CD14-positive monocyte (primary cell): ENCODE data around the gene SLC22A12. TPM values are rescaled to one million over a fixed set of nuclear protein-coding genes. Genes with fewer than 3 reads are reported as not detected.

Experiments
- DNase-seq, 3 donors: peaks; one replicate each; pipeline ENCODE4 v3.0.0-alpha.2; 2011 to 2022
- H2AFZ ChIP-seq: 2 replicates; pipeline ENCODE4 v1.6.0; 2012; ENCODE audit warnings: mild to moderate bottlenecking, low read depth, low read length, inconsistent platforms; ENCODE audit not compliant: insufficient read depth, poor library complexity, severe bottlenecking
- H3K27ac ChIP-seq, 2 donors: 1 replicate in 1 of 2; 2 replicates in 1 of 2; pipeline ENCODE4 v1.5.1; 2012 to 2013; ENCODE audit warnings: low read length in 2 of 2, control low read depth in 1 of 2, inconsistent platforms in 1 of 2, low read depth in 1 of 2, mild to moderate bottlenecking in 1 of 2
- H3K27me3 ChIP-seq, 2 donors: one replicate each; pipeline versions ENCODE4 v1.6.0 to v1.6.1; 2011 to 2013; ENCODE audit warnings: low read length in 2 of 2; ENCODE audit not compliant: control insufficient read depth in 2 of 2, insufficient read depth in 2 of 2
- H3K36me3 ChIP-seq, 2 donors: replicated peaks in 1 of 2; 1 replicate in 1 of 2; 2 replicates in 1 of 2; pipeline versions ENCODE4 v1.5.1 to v1.6.1; 2012 to 2013; ENCODE audit warnings: low read length in 2 of 2, control low read depth in 1 of 2, inconsistent platforms in 1 of 2, mild to moderate bottlenecking in 1 of 2; ENCODE audit not compliant: insufficient read depth in 2 of 2, control insufficient read depth in 1 of 2
- H3K4me1 ChIP-seq, 2 donors: 1 replicate in 1 of 2; 2 replicates in 1 of 2; pipeline versions ENCODE4 v1.5.1 to v1.6.1; 2012 to 2013; ENCODE audit warnings: low read length in 2 of 2, control low read depth in 1 of 2, inconsistent platforms in 1 of 2, mild to moderate bottlenecking in 1 of 2, moderate library complexity in 1 of 2; ENCODE audit not compliant: insufficient read depth in 2 of 2, control insufficient read depth in 1 of 2
- H3K4me2 ChIP-seq: replicated peaks from 2 replicates; pipeline ENCODE3; 2012; ENCODE audit warnings: low read length, moderate library complexity, mild to moderate bottlenecking; ENCODE audit not compliant: poor library complexity, severe bottlenecking; ENCODE audit errors: extremely low read depth
- H3K4me3 ChIP-seq, 3 experiments: fragments of 200-600 bp in 1 of 3; sonication (generic) in 1 of 3; replicated peaks in 1 of 3; 1 replicate in 2 of 3; 2 replicates in 1 of 3; pipeline ENCODE4 v1.5.1; 2011 to 2013; ENCODE audit warnings: low read length in 3 of 3, mild to moderate bottlenecking in 3 of 3, control low read depth in 2 of 3, low read depth in 2 of 3, inconsistent platforms in 1 of 3, moderate library complexity in 1 of 3
- H3K79me2 ChIP-seq: 2 replicates; pipeline ENCODE4 v1.6.0; 2012; ENCODE audit warnings: mild to moderate bottlenecking, control low read depth, inconsistent platforms, low read length, moderate library complexity; ENCODE audit not compliant: insufficient read depth
- H3K9ac ChIP-seq: 2 replicates; pipeline ENCODE4 v1.6.0; 2017; ENCODE audit warnings: low read length, mild to moderate bottlenecking; ENCODE audit not compliant: insufficient read depth, poor library complexity, severe bottlenecking
- H3K9me3 ChIP-seq, 2 donors: replicated peaks in 1 of 2; 1 replicate in 1 of 2; 2 replicates in 1 of 2; pipeline versions ENCODE4 v1.5.1 to v1.6.1; 2012 to 2013; ENCODE audit warnings: low read length in 2 of 2, control low read depth in 1 of 2; ENCODE audit not compliant: control insufficient read depth in 1 of 2, insufficient read depth in 1 of 2
- H4K20me1 ChIP-seq: 2 replicates; pipeline ENCODE4 v1.6.0; 2012; ENCODE audit warnings: mild to moderate bottlenecking, low read length, control low read depth, moderate library complexity; ENCODE audit not compliant: insufficient read depth
- H3K27ac Mint-ChIP-seq, 7 donors: one replicate each; pipeline ENCODE4 v1.8.0; 2020; ENCODE audit warnings: mild to moderate bottlenecking in 7 of 7, mixed read lengths in 7 of 7, moderate library complexity in 6 of 7, inconsistent platforms in 2 of 7
- H3K27me3 Mint-ChIP-seq, 3 donors: one replicate each; pipeline ENCODE4 v1.8.0; 2021 to 2022; ENCODE audit warnings: low read depth in 3 of 3, mild to moderate bottlenecking in 3 of 3, mixed read lengths in 3 of 3, moderate library complexity in 3 of 3, inconsistent platforms in 1 of 3
- H3K36me3 Mint-ChIP-seq, 2 donors: one replicate each; pipeline ENCODE4 v1.8.0; 2020; ENCODE audit warnings: mixed read lengths in 2 of 2, inconsistent platforms in 1 of 2, mild to moderate bottlenecking in 1 of 2
- H3K4me1 Mint-ChIP-seq: one replicate; pipeline ENCODE4 v1.8.0; 2020; ENCODE audit warnings: mild to moderate bottlenecking, mixed read lengths
- H3K4me3 Mint-ChIP-seq, 2 donors: one replicate each; pipeline ENCODE4 v1.8.0; 2020; ENCODE audit warnings: mild to moderate bottlenecking in 2 of 2, mixed read lengths in 2 of 2, moderate library complexity in 1 of 2
- H3K9me3 Mint-ChIP-seq, 7 donors: one replicate each; pipeline ENCODE4 v1.8.0; 2020 to 2022; ENCODE audit warnings: mixed read lengths in 7 of 7, mild to moderate bottlenecking in 6 of 7, moderate library complexity in 6 of 7, inconsistent platforms in 2 of 7
- WGBS: methylation state at CpG from one replicate; pipeline ENCODE4 v1.1.5; 2013; ENCODE audit warnings: missing lambda C conversion rate; ENCODE audit not compliant: insufficient coverage; 5-methylcytosine and 5-hydroxymethylcytosine counted together
- intact Hi-C, 2 donors: fragments of 100-400 bp; cut with micrococcal nuclease; formaldehyde crosslinking; loops; one replicate each; pipeline versions ENCODE4 v1.15.0 to v1.15.1; 2023
- polyA plus RNA-seq, 3 donors: library from polyadenylated mRNA; depleted of rRNA in 1 of 3; unstranded in 2 of 3; stranded (reverse) in 1 of 3; fragments of 300-500 nt in 2 of 3; fragments of >200 nt in 1 of 3; fragmentation: Illumina TruSeq in 2 of 3; gene quantifications; 1 replicate in 2 of 3; 2 replicates in 1 of 3; pipeline ENCODE4 v1.2.3, GENCODE V29; 2012 to 2021
- TF ChIP-seq, protein P1 (sequence below): fragments of 200-600 bp; IDR thresholded peaks from one replicate; pipeline ENCODE4 v1.8.0; 2022; ENCODE audit warnings: antibody characterized with exemption, mild to moderate bottlenecking

SLC22A12 gene
- polyA plus RNA-seq, 3 donors = not detected

DNA sequence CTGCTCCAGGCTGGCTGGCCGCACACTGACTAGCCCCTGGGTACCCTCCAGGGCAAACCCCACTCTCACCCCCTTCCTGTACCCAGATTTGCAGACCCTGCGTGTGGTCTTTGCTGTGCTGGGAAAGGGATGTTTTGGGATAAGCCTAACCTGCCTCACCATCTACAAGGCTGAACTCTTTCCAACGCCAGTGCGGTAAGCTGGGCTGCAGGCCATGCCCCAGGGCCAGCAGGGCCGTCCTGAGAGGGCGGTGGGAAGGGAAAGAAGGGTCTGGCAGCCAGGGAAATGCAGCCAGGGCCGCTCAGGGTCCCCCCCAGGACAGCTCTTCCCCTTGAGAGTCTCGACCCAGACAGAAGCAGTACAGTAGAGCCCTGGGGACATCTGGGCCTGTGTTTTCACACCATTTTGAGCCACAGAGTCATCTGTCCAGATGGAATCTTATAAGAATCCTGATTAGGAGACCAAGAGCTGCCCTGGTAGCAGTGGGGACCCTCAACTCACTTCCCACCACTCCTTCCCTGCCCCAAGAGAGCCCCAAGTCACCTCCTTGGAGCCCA is 22.4 kb upstream of the SLC22A12 start:
- Mint-ChIP-seq H3K36me3 (no peaks in the 10 kb centered on the region), H3K27me3 (no peaks in the 10 kb centered on the region), H3K27ac (no peak overlapping the region), H3K4me1 (peaks cover 7% of the 10 kb centered on the region), H3K9me3 (peaks cover 0 to 2% (median 0%) of the 10 kb centered on the region in 7 donors), H3K4me3 (no peak overlapping the region)
- no peaks in the 10 kb centered on the region for H3K27me3 ChIP-seq
- H3K36me3 ChIP-seq = no peaks in the 10 kb centered on the region
- no peak overlapping the region for H3K9ac ChIP-seq
- peaks cover 0 to 3% of the 10 kb centered on the region in 2 donors for H3K4me1 ChIP-seq
- H2AFZ ChIP-seq = no peak overlapping the region
- WGBS = 87% methylated on average over 4 of the region's 8 CpGs
- no peak overlapping the region for H3K4me2 ChIP-seq
- H3K27ac ChIP-seq = no peak overlapping the region
- H3K4me3 ChIP-seq = no peak overlapping the region
- H4K20me1 ChIP-seq = no peaks in the 10 kb centered on the region
- DNase-seq = no peak
- no peaks in the 10 kb centered on the region for H3K79me2 ChIP-seq
- intact Hi-C loops = no loop called here
- no peaks in the 10 kb centered on the region for H3K9me3 ChIP-seq
- TF ChIP-seq, protein P1, sequence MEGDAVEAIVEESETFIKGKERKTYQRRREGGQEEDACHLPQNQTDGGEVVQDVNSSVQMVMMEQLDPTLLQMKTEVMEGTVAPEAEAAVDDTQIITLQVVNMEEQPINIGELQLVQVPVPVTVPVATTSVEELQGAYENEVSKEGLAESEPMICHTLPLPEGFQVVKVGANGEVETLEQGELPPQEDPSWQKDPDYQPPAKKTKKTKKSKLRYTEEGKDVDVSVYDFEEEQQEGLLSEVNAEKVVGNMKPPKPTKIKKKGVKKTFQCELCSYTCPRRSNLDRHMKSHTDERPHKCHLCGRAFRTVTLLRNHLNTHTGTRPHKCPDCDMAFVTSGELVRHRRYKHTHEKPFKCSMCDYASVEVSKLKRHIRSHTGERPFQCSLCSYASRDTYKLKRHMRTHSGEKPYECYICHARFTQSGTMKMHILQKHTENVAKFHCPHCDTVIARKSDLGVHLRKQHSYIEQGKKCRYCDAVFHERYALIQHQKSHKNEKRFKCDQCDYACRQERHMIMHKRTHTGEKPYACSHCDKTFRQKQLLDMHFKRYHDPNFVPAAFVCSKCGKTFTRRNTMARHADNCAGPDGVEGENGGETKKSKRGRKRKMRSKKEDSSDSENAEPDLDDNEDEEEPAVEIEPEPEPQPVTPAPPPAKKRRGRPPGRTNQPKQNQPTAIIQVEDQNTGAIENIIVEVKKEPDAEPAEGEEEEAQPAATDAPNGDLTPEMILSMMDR = no peak

GRCh38 chr11:64569300-64569970 is 21.6 kb upstream of the SLC22A12 start:
- no peak for DNase-seq
- Histone ChIP-seq H3K27me3 (no peaks in the 10 kb centered on the region), H3K27ac (no peak overlapping the region), H3K4me1 (peaks cover 0 to 3% of the 10 kb centered on the region in 2 donors), H2AFZ (no peak overlapping the region), H3K9me3 (no peaks in the 10 kb centered on the region), H3K4me3 (no peak overlapping the region), H3K4me2 (no peak overlapping the region), H3K36me3 (no peaks in the 10 kb centered on the region), H3K79me2 (no peaks in the 10 kb centered on the region), H4K20me1 (no peaks in the 10 kb centered on the region), H3K9ac (no peak overlapping the region)
- Mint-ChIP-seq H3K9me3 (no peaks in the 10 kb centered on the region), H3K36me3 (no peaks in the 10 kb centered on the region), H3K4me1 (peaks cover 7% of the 10 kb centered on the region), H3K27me3 (no peaks in the 10 kb centered on the region), H3K4me3 (no peak overlapping the region), H3K27ac (no peak overlapping the region)
- TF ChIP-seq, protein P1 = no peak
- WGBS = 93% methylated on average over 6 of the region's 8 CpGs
- intact Hi-C loops = no loop called here
